Measurements from ENCODE around the gene MRPS25.

The MRPS25 gene

GRCh38 chr3:15069441-15069840, 4.3 kb upstream of the MRPS25 start:
- no peak overlapping the region for H3K4me2 ChIP-seq (ENCODE audit: low read depth, low read length)
- no peaks in the 10 kb centered on the region for H4K20me1 ChIP-seq (ENCODE audit: insufficient read depth, low read length)
- no peak for TF ChIP-seq EZH2 (optimal IDR thresholded peaks at IDR 0.05; ENCODE audit: low read depth, low read length)
- TF ChIP-seq, protein P1, sequence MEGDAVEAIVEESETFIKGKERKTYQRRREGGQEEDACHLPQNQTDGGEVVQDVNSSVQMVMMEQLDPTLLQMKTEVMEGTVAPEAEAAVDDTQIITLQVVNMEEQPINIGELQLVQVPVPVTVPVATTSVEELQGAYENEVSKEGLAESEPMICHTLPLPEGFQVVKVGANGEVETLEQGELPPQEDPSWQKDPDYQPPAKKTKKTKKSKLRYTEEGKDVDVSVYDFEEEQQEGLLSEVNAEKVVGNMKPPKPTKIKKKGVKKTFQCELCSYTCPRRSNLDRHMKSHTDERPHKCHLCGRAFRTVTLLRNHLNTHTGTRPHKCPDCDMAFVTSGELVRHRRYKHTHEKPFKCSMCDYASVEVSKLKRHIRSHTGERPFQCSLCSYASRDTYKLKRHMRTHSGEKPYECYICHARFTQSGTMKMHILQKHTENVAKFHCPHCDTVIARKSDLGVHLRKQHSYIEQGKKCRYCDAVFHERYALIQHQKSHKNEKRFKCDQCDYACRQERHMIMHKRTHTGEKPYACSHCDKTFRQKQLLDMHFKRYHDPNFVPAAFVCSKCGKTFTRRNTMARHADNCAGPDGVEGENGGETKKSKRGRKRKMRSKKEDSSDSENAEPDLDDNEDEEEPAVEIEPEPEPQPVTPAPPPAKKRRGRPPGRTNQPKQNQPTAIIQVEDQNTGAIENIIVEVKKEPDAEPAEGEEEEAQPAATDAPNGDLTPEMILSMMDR (IDR thresholded peaks at IDR 0.05; ENCODE audit: low read length), result no peak
- no peak for TF ChIP-seq EZH2phosphoT487 (IDR thresholded peaks at IDR 0.05; ENCODE audit: low read length)
- H2AFZ ChIP-seq (ENCODE audit: low read length), result no peak overlapping the region
- no peaks in the 10 kb centered on the region for H3K9me3 ChIP-seq (replicated peaks; ENCODE audit: insufficient read depth, low read length)
- H3K4me3 ChIP-seq (ENCODE audit: low read length), result no peak overlapping the region
- H3K9me2 ChIP-seq (replicated peaks; ENCODE audit: insufficient read depth, low read length), result no peaks in the 10 kb centered on the region
- no peaks in the 10 kb centered on the region for H3K27me3 ChIP-seq (replicated peaks; ENCODE audit: insufficient read depth, low read length)
- no peak overlapping the region for H3K9ac ChIP-seq (ENCODE audit: low read length)
- H3K27ac ChIP-seq (ENCODE audit: low read length), result no peak overlapping the region
- H3K36me3 ChIP-seq (replicated peaks; ENCODE audit: insufficient read depth, low read length), result no peaks in the 10 kb centered on the region
- no peak for DNase-seq
- no peaks in the 10 kb centered on the region for H3F3A ChIP-seq (ENCODE audit: insufficient read depth, low read length)
- no peaks in the 10 kb centered on the region for H3K4me1 ChIP-seq (ENCODE audit: low read length)
- peaks cover 7% of the 10 kb centered on the region for H3K79me2 ChIP-seq (ENCODE audit: low read length)

DNA sequence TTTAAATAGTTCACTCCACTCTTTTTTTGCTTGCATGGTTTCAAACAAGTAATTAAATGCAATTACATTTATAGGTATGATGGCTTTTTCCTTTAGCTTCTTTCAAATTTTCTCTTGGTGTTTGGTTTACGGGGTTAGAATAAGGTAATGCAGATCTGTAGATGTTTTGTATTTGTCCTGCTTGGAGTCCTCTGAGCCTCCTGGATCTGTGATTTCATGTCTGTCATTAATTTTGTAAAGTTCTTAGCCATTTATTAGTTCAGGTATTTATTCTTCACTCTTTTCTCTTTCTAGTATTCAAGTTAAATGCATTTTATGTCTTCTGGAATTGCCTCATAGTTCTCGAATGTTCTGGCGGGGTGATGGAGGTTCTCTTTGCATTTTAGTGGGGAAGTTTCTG, 1.4 kb upstream of the MRPS25 start:
- Histone ChIP-seq H2AFZ (ENCODE audit: low read length) (no peak overlapping the region), H3F3A (ENCODE audit: insufficient read depth, low read length) (no peaks in the 10 kb centered on the region), H3K4me1 (ENCODE audit: low read length) (peaks cover 5% of the 10 kb centered on the region), H3K4me2 (ENCODE audit: low read depth, low read length) (no peak overlapping the region), H3K27ac (ENCODE audit: low read length) (no peak overlapping the region), H3K79me2 (ENCODE audit: low read length) (peaks cover 24% of the 10 kb centered on the region), H3K9me2 (replicated peaks; ENCODE audit: insufficient read depth, low read length) (no peaks in the 10 kb centered on the region), H3K36me3 (replicated peaks; ENCODE audit: insufficient read depth, low read length) (no peaks in the 10 kb centered on the region), H3K9me3 (replicated peaks; ENCODE audit: insufficient read depth, low read length) (no peaks in the 10 kb centered on the region), H3K27me3 (replicated peaks; ENCODE audit: insufficient read depth, low read length) (no peaks in the 10 kb centered on the region), H3K9ac (ENCODE audit: low read length) (no peak overlapping the region), H3K4me3 (ENCODE audit: low read length) (no peak overlapping the region), H4K20me1 (ENCODE audit: insufficient read depth, low read length) (0 out of 2 replicates have a peak, but pooled peaks cover 3% of the 10 kb centered on the region)
- no peak for DNase-seq
- TF ChIP-seq EZH2phosphoT487 (IDR thresholded peaks at IDR 0.05; ENCODE audit: low read length) (no peak), EZH2 (optimal IDR thresholded peaks at IDR 0.05; ENCODE audit: low read depth, low read length) (no peak)
- TF ChIP-seq, protein P1 (IDR thresholded peaks at IDR 0.05; ENCODE audit: low read length), result no peak

GRCh38 chr3:15065550-15066007, 464 bp upstream of the MRPS25 start:
- H3K4me2 ChIP-seq (ENCODE audit: low read depth, low read length), result peak overlapping the region; percentile 81
- no peaks in the 10 kb centered on the region for H3K9me3 ChIP-seq (replicated peaks; ENCODE audit: insufficient read depth, low read length)
- peak overlapping the region; percentile 92 for H3K4me3 ChIP-seq (ENCODE audit: low read length)
- peak overlapping the region; percentile 95; the same call in 1 of the 2 replicates for H3K9ac ChIP-seq (ENCODE audit: low read length)
- TF ChIP-seq, protein P1 (IDR thresholded peaks at IDR 0.05; ENCODE audit: low read length), result no peak
- TF ChIP-seq EZH2 (optimal IDR thresholded peaks at IDR 0.05; ENCODE audit: low read depth, low read length) (no peak), EZH2phosphoT487 (IDR thresholded peaks at IDR 0.05; ENCODE audit: low read length) (no peak)
- H3F3A ChIP-seq (ENCODE audit: insufficient read depth, low read length), result no peaks in the 10 kb centered on the region
- no peaks in the 10 kb centered on the region for H3K36me3 ChIP-seq (replicated peaks; ENCODE audit: insufficient read depth, low read length)
- peak overlapping the region; percentile 92 for H2AFZ ChIP-seq (ENCODE audit: low read length)
- H3K27ac ChIP-seq (ENCODE audit: low read length), result no peak overlapping the region
- peaks cover 5% of the 10 kb centered on the region for H3K4me1 ChIP-seq (ENCODE audit: low read length)
- H3K9me2 ChIP-seq (replicated peaks; ENCODE audit: insufficient read depth, low read length), result no peaks in the 10 kb centered on the region
- DNase-seq, result no peak
- H3K27me3 ChIP-seq (replicated peaks; ENCODE audit: insufficient read depth, low read length), result no peaks in the 10 kb centered on the region
- H4K20me1 ChIP-seq (ENCODE audit: insufficient read depth, low read length), result 0 out of 2 replicates have a peak, but pooled peaks cover 3% of the 10 kb centered on the region
- H3K79me2 ChIP-seq (ENCODE audit: low read length), result peaks cover 28% of the 10 kb centered on the region

Data from MM.1S (cell line).